Mesenteric fat pad (tissue), 1 donor: ENCODE results near the gene WNK3. TPM values are rescaled to one million over a fixed set of nuclear protein-coding genes. Genes with fewer than 3 reads are reported as not detected.

Experiments used
- DNase-seq: peaks from one replicate; pipeline ENCODE4 v3.0.0-alpha.2; 2020; ENCODE audit warnings: low spot score
- total RNA-seq: library from RNA; stranded (reverse); fragmentation: NEBNext Ultra II Directional; extraction: Animal tissue kit (Norgen Biotek cat#: 25700); gene quantifications from one replicate; pipeline ENCODE4 v1.2.1, GENCODE V29; 2021
- donor health status: DM: yes; HTN: yes; CAD: no.

The WNK3 gene
- total RNA-seq, 1 donor from 2014 or later: 1.2 TPM

GRCh38 chrX:54246866-54247265 is 111.0 kb downstream of the WNK3 start:
- no peak for DNase-seq

- no peak for DNase-seq
Observed at GRCh38 chrX:54238588-54238987, 119.3 kb downstream of the WNK3 start.

- DNase-seq: no peak
Observed at GRCh38 chrX:54237014-54237413, 120.8 kb downstream of the WNK3 start.

- DNase-seq: no peak
Observed at GRCh38 chrX:54230435-54231148, 127.3 kb downstream of the WNK3 start.

GRCh38 chrX:54223581-54223980 is 134.3 kb downstream of the WNK3 start:
- no peak for DNase-seq

GRCh38 chrX:54213603-54214002 is 144.2 kb downstream of the WNK3 start:
- no peak for DNase-seq

- no peak for DNase-seq
Observed at GRCh38 chrX:54208531-54208930, 149.3 kb downstream of the WNK3 start.

GRCh38 chrX:54198262-54198661 is 159.6 kb downstream of the WNK3 start:
- no peak for DNase-seq

- DNase-seq: no peak
Observed at GRCh38 chrX:54194982-54195588, 162.8 kb downstream of the WNK3 start.

GRCh38 chrX:54193085-54193821 is 164.6 kb downstream of the WNK3 start:
- no peak for DNase-seq

GRCh38 chrX:54184474-54184873 is 173.4 kb downstream of the WNK3 start:
- no peak for DNase-seq

GRCh38 chrX:54182864-54183613 is 174.8 kb downstream of the WNK3 start, which contains the start of gene FAM120C:
Gene FAM120C (minus strand): TSS chrX:54183254. CDS start chrX:54183198, 56 bp downstream.
- no peak for DNase-seq

GRCh38 chrX:54182194-54182863 is 175.5 kb downstream of the WNK3 start:
- peak; percentile 91 for DNase-seq

- no peak for DNase-seq
Observed at GRCh38 chrX:54181202-54181953, 176.5 kb downstream of the WNK3 start.

GRCh38 chrX:54180403-54180802 is 177.4 kb downstream of the WNK3 start:
- no peak for DNase-seq

- no peak for DNase-seq
Observed at GRCh38 chrX:54178100-54178940, 179.5 kb downstream of the WNK3 start.

- no peak for DNase-seq
Observed at GRCh38 chrX:54177306-54177705, 180.5 kb downstream of the WNK3 start.

GRCh38 chrX:54173791-54174190 is 184.1 kb downstream of the WNK3 start:
- no peak for DNase-seq

- no peak for DNase-seq
Observed at GRCh38 chrX:54172455-54172854, 185.4 kb downstream of the WNK3 start.
